Endothelial cell of umbilical vein (primary cell): ENCODE results near the gene SLC19A1. TPM values are rescaled to one million over a fixed set of nuclear protein-coding genes. Genes with fewer than 3 reads are reported as not detected.
A peak's percentile ranks its signal among the peaks of the same experiment; 100 is the strongest.

Experiments used
- BruUV-seq: library from RNA; stranded (reverse); fragments of 400-500 nt; replicated peaks from 2 replicates; lab custom pipeline; 2021; lab: Mats Ljungman, UMichigan
- CTCF ChIA-PET: fragments of 300-600, 350-600 bp; sonication (Branson Sonifier 250); formaldehyde crosslinking; loops from one replicate; lab custom pipeline; 2021; ENCODE audit warnings: antibody characterized with exemption, inconsistent platforms; lab: Charles Lee
- POLR2A ChIA-PET: fragments of 300-600, 350-600 bp; sonication (Branson Sonifier 250); formaldehyde crosslinking; loops from one replicate; lab custom pipeline; 2021; ENCODE audit warnings: antibody characterized with exemption, inconsistent platforms; lab: Charles Lee
- DNase-seq: peaks from one replicate; pipeline ENCODE4 v3.0.0-alpha.2; 2011; ENCODE audit warnings: low read depth, low spot score
- FAIRE-seq: peaks from 2 replicates; lab custom pipeline; 2011; peaks lifted over from hg19 to GRCh38; lab: Jason Lieb, UNC
- H2AFZ ChIP-seq: 2 replicates; pipeline ENCODE4 v1.6.0; 2012; ENCODE audit warnings: low read depth, low read length, control low read depth, inconsistent platforms
- H3K27ac ChIP-seq: 2 replicates; pipeline ENCODE4 v1.5.1; 2011; ENCODE audit warnings: low read depth, mild to moderate bottlenecking, control low read depth, low read length, moderate library complexity; ENCODE audit not compliant: insufficient read depth
- H3K27me3 ChIP-seq, 2 experiments: 2 replicates each; pipeline versions ENCODE4 v1.6.0 to v1.6.1; 2011; ENCODE audit warnings: low read length in 2 of 2, mixed read lengths in 1 of 2; ENCODE audit not compliant: control insufficient read depth in 2 of 2, insufficient read depth in 2 of 2
- H3K36me3 ChIP-seq, 2 experiments: 2 replicates in 1 of 2; 3 replicates in 1 of 2; pipeline ENCODE4 v1.5.1; 2011; ENCODE audit warnings: low read length in 2 of 2, mild to moderate bottlenecking in 1 of 2, moderate library complexity in 1 of 2; ENCODE audit not compliant: control insufficient read depth in 2 of 2, insufficient read depth in 2 of 2; ENCODE audit errors: extremely low read depth in 1 of 2
- H3K4me1 ChIP-seq: 3 replicates; pipeline ENCODE4 v1.5.1; 2011; ENCODE audit warnings: mild to moderate bottlenecking, low read length; ENCODE audit not compliant: control insufficient read depth, insufficient read depth; ENCODE audit errors: extremely low read depth
- H3K4me2 ChIP-seq: 2 replicates; pipeline ENCODE4 v1.6.1; 2011; ENCODE audit warnings: low read length, control low read depth, mixed read lengths; ENCODE audit not compliant: insufficient read depth
- H3K4me3 ChIP-seq, 3 experiments: fragments of 200-600 bp in 1 of 3; sonication (generic), shearing (Covaris generic) in 1 of 3; replicated peaks in 1 of 3; 2 replicates each; pipeline ENCODE4 v1.5.1; 2011 to 2016; ENCODE audit warnings: control low read depth in 3 of 3, low read length in 3 of 3, mild to moderate bottlenecking in 2 of 3, inconsistent platforms in 1 of 3, low read depth in 1 of 3, moderate library complexity in 1 of 3; ENCODE audit not compliant: insufficient read depth in 1 of 3
- H3K79me2 ChIP-seq: 2 replicates; pipeline ENCODE4 v1.6.0; 2012; ENCODE audit warnings: low read length, inconsistent platforms; ENCODE audit not compliant: control insufficient read depth, insufficient read depth
- H3K9ac ChIP-seq: replicated peaks from 2 replicates; pipeline ENCODE3; 2011; ENCODE audit warnings: low read length, control low read depth; ENCODE audit not compliant: insufficient read depth; ENCODE audit errors: extremely low read depth
- H3K9me1 ChIP-seq: replicated peaks from 3 replicates; pipeline ENCODE4 v1.6.0; 2011; ENCODE audit warnings: mild to moderate bottlenecking, low read length; ENCODE audit not compliant: control insufficient read depth, insufficient read depth; ENCODE audit errors: extremely low read depth
- H3K9me3 ChIP-seq: replicated peaks from 2 replicates; pipeline ENCODE4 v1.5.1; 2012; ENCODE audit warnings: low read length, inconsistent platforms; ENCODE audit not compliant: control insufficient read depth, insufficient read depth
- H4K20me1 ChIP-seq: replicated peaks from 2 replicates; pipeline ENCODE3; 2011; ENCODE audit warnings: mild to moderate bottlenecking, low read length; ENCODE audit not compliant: control insufficient read depth, insufficient read depth; ENCODE audit errors: extremely low read depth
- EZH2 ChIP-seq: IDR thresholded peaks from 2 replicates; pipeline ENCODE4 v1.6.1; 2012; ENCODE audit warnings: borderline replicate concordance, low read depth, mild to moderate bottlenecking, moderate library complexity, low read length, inconsistent platforms; ENCODE audit not compliant: severe bottlenecking
- JUN ChIP-seq: IDR thresholded peaks from 2 replicates; pipeline ENCODE4 v1.6.1; 2011; ENCODE audit warnings: borderline replicate concordance, low read depth; ENCODE audit not compliant: insufficient read length, insufficient read depth
- MYC ChIP-seq: IDR thresholded peaks from one replicate; pipeline ENCODE4 v1.6.1; 2011; ENCODE audit warnings: mild to moderate bottlenecking, low read depth, low read length
- dilution Hi-C: fragments of 300-500 bp; cut with MboI; formaldehyde crosslinking; loops from one replicate; pipeline ENCODE4 v1.15.0; 2019; ENCODE audit warnings: low sequenced_read_pairs; ENCODE audit not compliant: extremely low pct_ligation_motif_present
- intact Hi-C: fragments of 100-400 bp; cut with micrococcal nuclease; formaldehyde crosslinking; loops from one replicate; pipeline ENCODE4 v1.10.0; 2022
- polyA plus RNA-seq, 4 experiments: library from polyadenylated mRNA; depleted of rRNA in 3 of 4; stranded (reverse) in 3 of 4; unstranded in 1 of 4; fragments of >200 nt; gene quantifications; 2 replicates each; pipeline versions ENCODE4 v1.2.1 to v1.2.3, GENCODE V29; 2011 to 2012; ENCODE audit warnings: missing spikeins in 1 of 4
- total RNA-seq: library from RNA; stranded (reverse); gene quantifications from 2 replicates; pipeline ENCODE4 v1.2.3, GENCODE V29; 2021
- TF ChIP-seq, protein P1 (sequence below): IDR thresholded peaks from 2 replicates; pipeline ENCODE4 v1.6.1; 2011; ENCODE audit not compliant: insufficient read depth, insufficient read length
- TF ChIP-seq, protein P2 (sequence below), 2 donors: IDR thresholded peaks; 1 replicate in 1 of 2; 2 replicates in 1 of 2; pipeline ENCODE4 v1.5.1; 2011; ENCODE audit warnings: low read length in 2 of 2, mild to moderate bottlenecking in 2 of 2, moderate library complexity in 2 of 2, control low read depth in 1 of 2, inconsistent platforms in 1 of 2, low read depth in 1 of 2; ENCODE audit not compliant: insufficient read depth in 1 of 2; ENCODE audit errors: extremely low read depth in 1 of 2

Gene SLC19A1
- total and polyA plus RNA-seq, 2 donors (not counting 3 experiments of a cell fraction or from before 2014, with no cell fraction given): 36.3 to 54.6 TPM

DNA sequence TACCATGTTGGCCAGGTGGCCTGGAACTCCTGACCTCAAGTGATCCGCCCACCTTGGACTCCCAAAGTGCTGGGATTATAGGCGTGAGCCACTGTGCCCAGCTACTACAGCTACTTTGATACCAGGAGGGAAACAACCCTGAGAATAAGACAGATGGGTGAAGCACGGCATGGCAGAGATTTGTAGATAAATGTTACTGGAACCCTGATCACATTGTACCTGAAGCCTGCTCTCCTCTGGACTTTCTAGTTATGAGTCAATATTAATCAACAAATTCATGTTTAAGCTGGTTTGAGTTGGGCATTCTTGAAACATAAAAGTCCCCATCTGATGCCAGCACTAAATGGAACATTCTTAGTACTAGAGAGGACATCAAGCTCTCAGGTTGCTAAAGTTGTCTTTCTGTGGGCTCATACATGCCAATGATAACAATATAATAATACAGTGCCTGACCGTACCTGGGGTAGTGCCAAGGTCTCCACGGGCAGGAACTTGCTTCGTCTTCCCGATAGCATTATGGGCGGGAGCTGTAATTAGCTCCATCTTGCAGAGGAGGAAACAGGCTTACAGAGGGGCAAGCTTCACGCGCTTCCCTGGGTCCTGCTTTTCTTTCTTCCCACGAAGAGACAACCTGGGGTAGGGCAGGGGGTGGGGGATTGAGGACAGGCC is 30.7 kb upstream of the SLC19A1 start:
- H3K27ac ChIP-seq: no peak overlapping the region
- no peaks in the 10 kb centered on the region for H3K4me1 ChIP-seq
- no peaks in the 10 kb centered on the region for H3K9me1 ChIP-seq
- BruUV-seq: no TSS peak
- H3K27me3 ChIP-seq: peaks cover under 1 to 2% of the 10 kb centered on the region in 2 experiments
- intact Hi-C loops (no loop called here), dilution Hi-C loops (no loop called here)
- CTCF ChIA-PET: interaction anchor here (0.7 to 1.9 kb wide), 4 partner anchors 9 to 23 kb away, joined by 3 to 15 read pairs (median 4); no protein-coding TSS in a partner anchor
- no peaks in the 10 kb centered on the region for H4K20me1 ChIP-seq
- no peaks in the 10 kb centered on the region for H3K79me2 ChIP-seq
- no peak overlapping the region for H3K9ac ChIP-seq
- no peak overlapping the region for H2AFZ ChIP-seq
- POLR2A ChIA-PET: no interaction called here
- no peaks in the 10 kb centered on the region for H3K36me3 ChIP-seq
- H3K4me3 ChIP-seq: no peak overlapping the region
- DNase-seq (peak; percentile 36), FAIRE-seq (no peak)
- H3K4me2 ChIP-seq: no peak overlapping the region
- no peak for TF ChIP-seq MYC
- H3K9me3 ChIP-seq: no peaks in the 10 kb centered on the region

DNA sequence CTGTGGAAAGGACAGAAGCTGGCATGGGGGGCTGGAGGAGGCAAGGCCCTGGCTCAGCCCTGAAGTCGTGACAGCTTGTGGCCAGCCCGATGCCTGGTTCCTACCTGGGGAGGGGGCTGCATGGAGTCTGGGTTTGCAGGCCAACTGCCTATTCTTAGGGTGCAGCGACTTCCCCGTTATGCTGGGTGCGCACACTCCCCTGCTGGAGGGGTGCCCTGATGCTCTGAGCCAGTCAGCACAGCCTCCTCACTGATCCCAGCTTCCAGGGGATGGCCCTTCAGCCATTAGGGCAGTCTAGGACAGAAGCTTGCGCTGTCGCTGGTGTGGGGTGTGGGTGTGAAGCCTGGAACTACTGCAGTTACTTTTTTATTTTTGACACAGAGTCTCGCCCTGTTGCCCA is 30.0 kb upstream of the SLC19A1 start:
- ChIA-PET POLR2A (no interaction called here), CTCF (interaction anchor here (1.9 kb wide), 1 partner anchor 16 kb away, joined by 15 read pairs; no protein-coding TSS in a partner anchor)
- Histone ChIP-seq H3K9me3 (no peaks in the 10 kb centered on the region), H3K36me3 (no peaks in the 10 kb centered on the region), H3K4me3 (no peak overlapping the region), H4K20me1 (no peaks in the 10 kb centered on the region), H3K4me2 (no peak overlapping the region), H3K27me3 (peaks cover 3 to 6% of the 10 kb centered on the region in 2 experiments), H3K27ac (no peak overlapping the region), H3K9me1 (no peaks in the 10 kb centered on the region), H2AFZ (no peak overlapping the region), H3K9ac (no peak overlapping the region), H3K79me2 (no peaks in the 10 kb centered on the region), H3K4me1 (no peaks in the 10 kb centered on the region)
- dilution Hi-C loops: no loop called here
- intact Hi-C loops: no loop called here
- DNase-seq (no peak), FAIRE-seq (no peak)
- TF ChIP-seq EZH2: no peak
- TF ChIP-seq, protein P1, sequence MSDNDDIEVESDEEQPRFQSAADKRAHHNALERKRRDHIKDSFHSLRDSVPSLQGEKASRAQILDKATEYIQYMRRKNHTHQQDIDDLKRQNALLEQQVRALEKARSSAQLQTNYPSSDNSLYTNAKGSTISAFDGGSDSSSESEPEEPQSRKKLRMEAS: no peak
- TF ChIP-seq JUN: no peak
- TF ChIP-seq, protein P2, sequence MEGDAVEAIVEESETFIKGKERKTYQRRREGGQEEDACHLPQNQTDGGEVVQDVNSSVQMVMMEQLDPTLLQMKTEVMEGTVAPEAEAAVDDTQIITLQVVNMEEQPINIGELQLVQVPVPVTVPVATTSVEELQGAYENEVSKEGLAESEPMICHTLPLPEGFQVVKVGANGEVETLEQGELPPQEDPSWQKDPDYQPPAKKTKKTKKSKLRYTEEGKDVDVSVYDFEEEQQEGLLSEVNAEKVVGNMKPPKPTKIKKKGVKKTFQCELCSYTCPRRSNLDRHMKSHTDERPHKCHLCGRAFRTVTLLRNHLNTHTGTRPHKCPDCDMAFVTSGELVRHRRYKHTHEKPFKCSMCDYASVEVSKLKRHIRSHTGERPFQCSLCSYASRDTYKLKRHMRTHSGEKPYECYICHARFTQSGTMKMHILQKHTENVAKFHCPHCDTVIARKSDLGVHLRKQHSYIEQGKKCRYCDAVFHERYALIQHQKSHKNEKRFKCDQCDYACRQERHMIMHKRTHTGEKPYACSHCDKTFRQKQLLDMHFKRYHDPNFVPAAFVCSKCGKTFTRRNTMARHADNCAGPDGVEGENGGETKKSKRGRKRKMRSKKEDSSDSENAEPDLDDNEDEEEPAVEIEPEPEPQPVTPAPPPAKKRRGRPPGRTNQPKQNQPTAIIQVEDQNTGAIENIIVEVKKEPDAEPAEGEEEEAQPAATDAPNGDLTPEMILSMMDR (IDR thresholded peaks at IDR 0.05; ENCODE audit: extremely low read depth in 1 of 2, insufficient read depth in 1 of 2, low read depth in 1 of 2, low read length in 2 of 2): no peak
- no peak for TF ChIP-seq MYC
- BruUV-seq: no TSS peak
